ENCODE results near the gene CYB561D2.
A peak's percentile ranks its signal among the peaks of the same experiment; 100 is the strongest.

CYB561D2 gene

DNA sequence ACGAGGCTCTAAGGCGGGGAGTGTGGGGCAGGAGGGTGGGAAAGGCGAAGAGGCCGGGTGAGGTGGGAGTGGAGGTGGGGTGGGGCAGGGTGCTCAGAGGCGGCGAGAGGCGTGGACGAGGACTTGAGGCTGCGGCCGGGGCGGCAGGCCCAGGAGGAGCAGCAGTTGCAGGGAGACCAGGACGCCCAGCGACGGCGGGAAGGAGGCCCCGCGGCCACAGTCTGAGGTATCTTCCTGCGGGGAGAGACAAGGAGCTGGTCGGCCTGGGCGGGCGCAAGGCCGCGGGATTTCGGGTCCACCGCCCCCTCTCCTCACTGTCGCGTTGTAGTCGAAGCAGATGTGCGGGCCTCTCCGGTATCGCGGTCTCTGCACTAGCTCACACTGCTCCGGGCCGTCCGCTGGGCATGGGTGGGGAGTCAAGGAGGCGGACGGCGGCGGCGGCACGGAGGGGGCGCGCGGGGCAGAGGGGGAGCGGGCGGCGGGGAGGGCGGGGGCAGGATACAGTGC is 14.0 kb downstream of the CYB561D2 start:
- H3K36me3 ChIP-seq (ENCODE audit: control insufficient read depth in 5 of 5, insufficient read depth in 5 of 5, low read length in 5 of 5): no peaks in the 10 kb centered on the region
- H3K4me3 ChIP-seq (ENCODE audit: low read depth in 1 of 5, low read length in 5 of 5): peak overlapping the region in 4 of 5 donors; percentile 55 to 71 (median 62)
- no peak overlapping the region for H3K27ac ChIP-seq (ENCODE audit: low read depth, low read length)
- H3K9ac ChIP-seq (ENCODE audit: low read length in 5 of 5): peak overlapping the region in 3 of 5 donors; percentile 53 to 60 (median 59)
- H3K4me1 ChIP-seq (ENCODE audit: control insufficient read depth in 5 of 5, insufficient read depth in 5 of 5, low read length in 5 of 5): peaks cover 1 to 16% (median 13%) of the 10 kb centered on the region in 5 donors
- no peaks in the 10 kb centered on the region for H3K9me3 ChIP-seq (ENCODE audit: control insufficient read depth in 5 of 5, low read length in 5 of 5)
- H3K27me3 ChIP-seq (ENCODE audit: control insufficient read depth in 5 of 5, insufficient read depth in 4 of 5, low read length in 5 of 5): peaks cover 7 to 23% (median 14%) of the 10 kb centered on the region in 5 donors

DNA sequence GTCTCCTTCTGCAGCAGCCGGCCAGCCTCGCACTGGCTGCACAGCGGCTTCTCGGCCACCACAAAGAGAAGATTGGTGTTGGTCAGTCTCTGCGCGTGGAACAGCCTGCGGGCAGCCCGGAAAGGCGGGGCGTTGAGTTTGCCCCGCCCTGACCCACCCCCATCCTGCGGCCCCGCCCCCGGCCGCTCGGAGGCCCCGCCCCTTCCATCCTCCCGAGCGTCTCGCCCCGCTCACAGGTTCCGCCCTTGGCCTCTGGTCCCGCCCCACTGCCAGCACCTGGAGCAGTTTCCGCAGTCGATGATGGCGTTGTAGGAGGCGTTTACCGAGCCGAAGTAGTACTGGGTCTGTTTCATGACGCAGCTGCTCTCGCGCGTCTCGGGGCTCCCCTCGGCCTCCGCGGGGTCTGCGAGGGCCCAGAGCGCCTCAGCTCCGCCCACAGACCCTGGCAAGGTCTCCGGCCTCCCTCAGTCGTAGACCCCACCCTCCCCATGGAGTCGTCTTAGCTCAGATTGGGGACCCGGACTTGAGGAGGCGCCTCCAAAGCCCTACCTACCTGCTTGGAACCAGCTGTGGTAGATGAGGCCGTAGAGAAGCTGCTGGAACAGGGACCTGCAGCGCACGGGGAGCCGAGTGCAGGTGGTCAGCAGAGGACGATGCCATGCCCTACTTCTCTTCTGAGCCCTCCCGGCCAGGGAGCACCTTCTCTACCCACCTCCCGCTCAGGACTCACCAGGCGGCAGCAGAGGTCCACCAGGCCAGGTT is 14.6 kb downstream of the CYB561D2 start:
- Histone ChIP-seq H3K9ac (ENCODE audit: low read length in 5 of 5) (peak overlapping the region in 1 of 5 donors; percentile 49), H3K4me1 (ENCODE audit: control insufficient read depth in 5 of 5, insufficient read depth in 5 of 5, low read length in 5 of 5) (peaks cover 0 to 14% (median 13%) of the 10 kb centered on the region in 5 donors), H3K36me3 (ENCODE audit: control insufficient read depth in 5 of 5, insufficient read depth in 5 of 5, low read length in 5 of 5) (no peaks in the 10 kb centered on the region), H3K27ac (ENCODE audit: low read depth, low read length) (no peak overlapping the region), H3K4me3 (ENCODE audit: low read depth in 1 of 5, low read length in 5 of 5) (peak overlapping the region in 4 of 5 donors; percentile 52 to 71 (median 60)), H3K9me3 (ENCODE audit: control insufficient read depth in 5 of 5, low read length in 5 of 5) (no peaks in the 10 kb centered on the region), H3K27me3 (ENCODE audit: control insufficient read depth in 5 of 5, insufficient read depth in 4 of 5, low read length in 5 of 5) (peaks cover 12 to 28% (median 18%) of the 10 kb centered on the region in 5 donors)

DNA sequence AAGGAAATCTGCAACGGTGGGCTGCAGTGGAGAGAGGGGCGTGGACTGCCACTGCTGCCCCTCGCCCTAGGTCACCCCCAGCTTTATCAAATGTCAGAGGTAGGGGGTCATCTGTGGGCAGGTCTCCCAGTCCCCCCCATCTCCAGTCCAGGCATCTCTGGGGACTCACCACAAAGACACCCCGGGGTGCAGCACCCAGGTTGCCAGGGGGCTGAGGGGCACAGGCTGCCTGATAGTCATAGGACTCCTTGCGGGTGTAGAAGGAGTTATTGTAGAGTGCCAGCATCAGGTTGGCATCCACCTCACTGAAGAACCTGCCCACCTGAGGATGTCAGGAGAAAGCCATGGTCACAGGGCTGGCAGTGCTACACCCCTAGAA is 15.2 kb downstream of the CYB561D2 start:
- Histone ChIP-seq H3K4me1 (ENCODE audit: control insufficient read depth in 5 of 5, insufficient read depth in 5 of 5, low read length in 5 of 5) (peaks cover 0 to 14% (median 13%) of the 10 kb centered on the region in 5 donors), H3K9me3 (ENCODE audit: control insufficient read depth in 5 of 5, low read length in 5 of 5) (no peaks in the 10 kb centered on the region), H3K4me3 (ENCODE audit: low read depth in 1 of 5, low read length in 5 of 5) (peak overlapping the region in 2 of 5 donors; percentile 61 to 71), H3K9ac (ENCODE audit: low read length in 5 of 5) (peak overlapping the region in 1 of 5 donors; percentile 49), H3K27me3 (ENCODE audit: control insufficient read depth in 5 of 5, insufficient read depth in 4 of 5, low read length in 5 of 5) (peaks cover 17 to 29% (median 18%) of the 10 kb centered on the region in 5 donors), H3K27ac (ENCODE audit: low read depth, low read length) (no peak overlapping the region), H3K36me3 (ENCODE audit: control insufficient read depth in 5 of 5, insufficient read depth in 5 of 5, low read length in 5 of 5) (no peaks in the 10 kb centered on the region)

DNA sequence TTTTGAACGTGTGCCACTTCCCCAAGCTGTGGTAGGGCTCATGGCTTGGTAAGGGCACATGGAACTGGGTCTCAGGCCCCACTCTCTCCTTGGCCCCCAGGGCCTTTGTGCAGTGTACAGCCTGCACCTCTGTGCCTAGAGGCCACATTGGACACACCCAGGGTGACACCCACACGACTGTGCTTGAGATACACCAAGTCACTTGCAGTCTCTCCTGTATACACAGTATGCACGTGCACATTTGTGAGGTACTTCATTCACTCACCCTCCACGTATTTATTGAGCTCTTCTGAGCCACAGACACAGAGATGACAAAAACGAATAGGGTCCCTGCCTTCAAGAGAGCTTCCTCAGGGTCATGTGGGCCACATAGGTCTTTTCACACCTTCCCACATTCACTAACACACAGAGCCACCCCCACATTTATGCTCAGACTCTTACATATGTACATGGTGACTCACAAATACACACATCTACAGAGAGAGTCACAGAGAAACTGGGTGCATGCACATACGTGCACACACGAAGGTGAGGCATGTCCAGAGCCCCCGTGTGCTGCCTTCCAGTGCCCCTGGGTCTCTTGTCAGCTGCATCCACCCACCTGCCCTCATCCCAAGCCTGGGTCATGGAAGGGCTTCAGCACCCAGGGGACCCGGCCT is 18.5 kb downstream of the CYB561D2 start:
- no peaks in the 10 kb centered on the region for H3K36me3 ChIP-seq (ENCODE audit: control insufficient read depth in 5 of 5, insufficient read depth in 5 of 5, low read length in 5 of 5)
- no peaks in the 10 kb centered on the region for H3K9me3 ChIP-seq (ENCODE audit: control insufficient read depth in 5 of 5, low read length in 5 of 5)

DNA sequence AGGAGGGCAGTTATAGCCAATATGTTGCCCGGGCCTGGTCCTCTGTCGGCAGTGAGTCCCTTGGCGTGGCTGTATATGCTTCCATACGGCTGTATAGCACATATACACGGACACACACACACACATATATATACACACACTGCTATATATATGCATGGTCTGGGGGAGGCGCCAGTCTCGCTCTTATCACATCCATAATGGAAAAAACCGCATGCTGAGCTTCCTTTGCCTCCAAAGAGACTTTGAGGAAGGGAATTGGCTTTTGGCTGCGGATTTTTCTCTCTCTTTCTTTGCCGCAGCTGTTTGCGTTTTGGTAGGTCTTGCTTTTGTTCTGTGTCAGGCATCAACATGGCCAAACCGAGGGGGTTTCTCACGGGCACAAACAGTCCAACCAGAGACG is 19.9 kb downstream of the CYB561D2 start:
- H3K4me1 ChIP-seq (ENCODE audit: control insufficient read depth in 5 of 5, insufficient read depth in 5 of 5, low read length in 5 of 5): peaks cover 0 to 2% (median 1%) of the 10 kb centered on the region in 5 donors
- peaks cover 22 to 44% (median 31%) of the 10 kb centered on the region in 5 donors for H3K27me3 ChIP-seq (ENCODE audit: control insufficient read depth in 5 of 5, insufficient read depth in 4 of 5, low read length in 5 of 5)
- no peak overlapping the region for H3K27ac ChIP-seq (ENCODE audit: low read depth, low read length)
- H3K9ac ChIP-seq (ENCODE audit: low read length in 5 of 5): no peak overlapping the region
- no peaks in the 10 kb centered on the region for H3K36me3 ChIP-seq (ENCODE audit: control insufficient read depth in 5 of 5, insufficient read depth in 5 of 5, low read length in 5 of 5)
- H3K4me3 ChIP-seq (ENCODE audit: low read depth in 1 of 5, low read length in 5 of 5): no peak overlapping the region
- H3K9me3 ChIP-seq (ENCODE audit: control insufficient read depth in 5 of 5, low read length in 5 of 5): no peaks in the 10 kb centered on the region

More for the DNA sequence above, 18.5 kb downstream of the CYB561D2 start:
- H3K9ac ChIP-seq (ENCODE audit: low read length in 5 of 5): no peak overlapping the region
- H3K4me1 ChIP-seq (ENCODE audit: control insufficient read depth in 5 of 5, insufficient read depth in 5 of 5, low read length in 5 of 5): peaks cover 0 to 13% (median 12%) of the 10 kb centered on the region in 5 donors
- H3K27ac ChIP-seq (ENCODE audit: low read depth, low read length): no peak overlapping the region
- H3K4me3 ChIP-seq (ENCODE audit: low read depth in 1 of 5, low read length in 5 of 5): no peak overlapping the region
- H3K27me3 ChIP-seq (ENCODE audit: control insufficient read depth in 5 of 5, insufficient read depth in 4 of 5, low read length in 5 of 5): peaks cover 22 to 41% (median 29%) of the 10 kb centered on the region in 5 donors

DNA sequence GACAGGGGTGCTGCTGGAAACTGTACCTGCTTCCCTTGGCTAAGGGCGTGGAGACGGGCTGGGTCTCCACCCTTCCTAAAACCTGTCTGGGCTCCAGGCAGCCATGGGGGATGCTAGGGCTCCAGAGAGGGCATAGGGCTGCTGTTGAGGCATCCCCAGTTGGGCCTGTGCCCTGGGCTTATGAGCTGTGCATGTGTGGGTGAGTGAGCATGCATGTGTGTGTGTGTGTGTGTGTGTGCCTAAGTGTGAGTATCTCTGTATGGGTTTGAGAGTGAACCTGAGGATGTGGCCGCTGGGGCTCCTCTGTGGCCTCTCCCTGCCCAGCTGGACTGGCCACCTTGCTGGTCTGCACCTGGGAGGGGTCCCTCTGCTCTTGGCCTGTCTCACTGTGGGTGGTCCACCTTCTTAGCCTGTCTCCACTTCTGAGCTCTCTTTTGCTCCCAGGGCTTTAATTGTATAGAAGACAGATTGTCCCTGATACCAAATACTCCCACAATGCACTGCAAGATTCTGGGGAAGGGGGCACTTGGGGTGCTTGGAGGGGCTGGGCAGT is 20.5 kb downstream of the CYB561D2 start:
- H3K27me3 ChIP-seq (ENCODE audit: control insufficient read depth in 5 of 5, insufficient read depth in 4 of 5, low read length in 5 of 5): peaks cover 22 to 41% (median 29%) of the 10 kb centered on the region in 5 donors
- H3K9ac ChIP-seq (ENCODE audit: low read length in 5 of 5): no peak overlapping the region
- H3K9me3 ChIP-seq (ENCODE audit: control insufficient read depth in 5 of 5, low read length in 5 of 5): no peaks in the 10 kb centered on the region
- no peaks in the 10 kb centered on the region for H3K36me3 ChIP-seq (ENCODE audit: control insufficient read depth in 5 of 5, insufficient read depth in 5 of 5, low read length in 5 of 5)
- no peak overlapping the region for H3K4me3 ChIP-seq (ENCODE audit: low read depth in 1 of 5, low read length in 5 of 5)
- H3K4me1 ChIP-seq (ENCODE audit: control insufficient read depth in 5 of 5, insufficient read depth in 5 of 5, low read length in 5 of 5): no peaks in the 10 kb centered on the region
- no peak overlapping the region for H3K27ac ChIP-seq (ENCODE audit: low read depth, low read length)

DNA sequence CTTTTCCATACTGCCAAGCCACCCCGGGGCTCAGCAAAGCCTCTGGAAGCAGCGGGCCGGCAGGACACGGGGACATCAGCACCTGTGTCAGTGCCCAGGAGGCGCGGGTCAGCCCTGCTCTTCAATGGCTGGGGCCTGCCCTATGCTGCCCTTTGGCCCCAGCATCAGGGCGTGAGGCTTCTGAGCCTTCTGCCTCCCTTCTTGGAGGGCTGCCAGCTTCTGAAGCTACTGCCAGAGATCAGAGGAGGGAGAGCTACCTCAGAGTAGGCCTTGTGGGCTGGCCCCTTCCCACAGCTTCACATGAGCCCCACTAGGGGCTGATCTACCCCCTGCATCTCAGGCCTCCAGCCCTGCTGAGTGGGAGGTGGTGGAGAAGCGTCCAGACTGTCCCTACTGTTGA is 21.7 kb downstream of the CYB561D2 start:
- no peak overlapping the region for H3K27ac ChIP-seq (ENCODE audit: low read depth, low read length)
- H3K4me3 ChIP-seq (ENCODE audit: low read depth in 1 of 5, low read length in 5 of 5): no peak overlapping the region
- H3K4me1 ChIP-seq (ENCODE audit: control insufficient read depth in 5 of 5, insufficient read depth in 5 of 5, low read length in 5 of 5): no peaks in the 10 kb centered on the region
- H3K27me3 ChIP-seq (ENCODE audit: control insufficient read depth in 5 of 5, insufficient read depth in 4 of 5, low read length in 5 of 5): peaks cover 19 to 39% (median 25%) of the 10 kb centered on the region in 5 donors
- H3K36me3 ChIP-seq (ENCODE audit: control insufficient read depth in 5 of 5, insufficient read depth in 5 of 5, low read length in 5 of 5): no peaks in the 10 kb centered on the region
- H3K9me3 ChIP-seq (ENCODE audit: control insufficient read depth in 5 of 5, low read length in 5 of 5): no peaks in the 10 kb centered on the region
- H3K9ac ChIP-seq (ENCODE audit: low read length in 5 of 5): no peak overlapping the region

DNA sequence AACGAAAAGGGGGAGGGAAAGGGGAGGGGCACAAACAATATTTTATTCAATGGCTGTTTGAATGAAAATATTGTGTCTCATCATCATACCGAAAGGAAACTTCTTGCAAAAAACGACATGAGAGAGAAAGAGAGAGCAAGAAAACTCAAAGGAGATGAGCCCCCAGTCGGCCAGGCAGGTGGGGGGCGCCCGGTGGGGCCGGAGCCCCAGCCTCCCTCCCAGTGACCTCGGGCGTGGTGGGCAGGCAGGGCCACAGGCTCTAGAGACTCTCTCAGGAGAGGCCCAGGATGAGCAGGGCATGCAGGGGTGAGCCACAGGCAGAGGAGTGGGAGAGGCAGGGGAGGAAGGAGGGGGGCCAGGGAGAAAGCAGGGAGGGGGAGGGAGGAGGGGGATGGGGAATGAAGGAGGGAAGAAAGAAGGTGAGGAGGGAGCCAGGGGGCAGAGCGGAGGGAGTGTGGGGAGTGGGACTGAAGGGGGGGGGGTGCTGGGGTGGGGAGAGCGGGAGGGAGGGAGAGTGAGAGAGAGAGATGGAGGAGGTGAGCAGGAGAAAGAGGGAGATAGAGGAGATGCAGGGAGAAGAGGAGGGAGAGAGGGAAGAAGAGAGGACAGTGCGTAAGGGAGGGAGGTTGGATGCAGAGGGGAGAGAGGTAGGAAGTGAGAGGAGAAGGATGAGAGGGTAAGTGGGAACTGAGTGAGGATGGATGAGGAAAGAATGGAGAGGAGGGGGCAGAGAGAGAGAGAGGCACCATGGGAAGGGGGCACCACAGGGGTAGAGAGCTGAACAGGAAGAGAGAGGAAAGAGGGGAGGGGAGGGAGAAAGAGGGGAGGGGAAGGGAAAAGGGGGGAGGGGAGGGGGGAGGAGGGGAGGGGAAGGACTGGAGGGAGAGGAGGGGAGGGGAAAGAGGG is 22.7 kb downstream of the CYB561D2 start:
- no peak overlapping the region for H3K27ac ChIP-seq (ENCODE audit: low read depth, low read length)
- no peak overlapping the region for H3K9ac ChIP-seq (ENCODE audit: low read length in 5 of 5)
- no peaks in the 10 kb centered on the region for H3K9me3 ChIP-seq (ENCODE audit: control insufficient read depth in 5 of 5, low read length in 5 of 5)
- H3K36me3 ChIP-seq (ENCODE audit: control insufficient read depth in 5 of 5, insufficient read depth in 5 of 5, low read length in 5 of 5): no peaks in the 10 kb centered on the region
- no peaks in the 10 kb centered on the region for H3K4me1 ChIP-seq (ENCODE audit: control insufficient read depth in 5 of 5, insufficient read depth in 5 of 5, low read length in 5 of 5)
- no peak overlapping the region for H3K4me3 ChIP-seq (ENCODE audit: low read depth in 1 of 5, low read length in 5 of 5)
- peaks cover 16 to 34% (median 25%) of the 10 kb centered on the region in 5 donors for H3K27me3 ChIP-seq (ENCODE audit: control insufficient read depth in 5 of 5, insufficient read depth in 4 of 5, low read length in 5 of 5)

Data from subcutaneous abdominal adipose tissue (tissue), 5 donors.